ENCODE results near the gene GULP1.
"Not testable (repeated sequence)": the region's sequence is repeated elsewhere in the genome, so short reads cannot be mapped to it uniquely, and the experiment has no call there.

Gene GULP1

DNA sequence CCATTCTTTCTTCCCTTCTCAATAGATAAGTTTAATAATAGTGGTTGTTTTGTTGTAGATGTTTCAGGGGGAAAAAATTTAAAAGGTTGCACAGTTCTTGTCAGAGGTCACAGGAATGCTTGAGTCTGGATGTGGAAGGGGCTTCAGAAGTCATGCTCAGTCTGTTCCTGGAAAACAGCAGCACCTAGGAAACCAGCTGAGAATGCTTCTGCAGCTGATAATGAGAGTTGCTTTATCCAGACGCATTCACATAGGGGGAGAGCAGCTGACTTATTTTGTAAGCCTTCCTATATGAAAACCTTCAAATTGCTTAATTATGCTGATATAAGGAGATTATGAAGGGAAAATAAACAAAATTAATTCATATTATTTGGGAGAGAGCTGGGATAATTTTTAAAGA is 235.5 kb downstream of the GULP1 start:
- DNase-seq (ENCODE audit: low read depth in 2 of 2), result no peak

- no peak for DNase-seq (ENCODE audit: low read depth in 2 of 2)
Observed at GRCh38 chr2:188527581-188527993, 235.9 kb downstream of the GULP1 start.

DNA sequence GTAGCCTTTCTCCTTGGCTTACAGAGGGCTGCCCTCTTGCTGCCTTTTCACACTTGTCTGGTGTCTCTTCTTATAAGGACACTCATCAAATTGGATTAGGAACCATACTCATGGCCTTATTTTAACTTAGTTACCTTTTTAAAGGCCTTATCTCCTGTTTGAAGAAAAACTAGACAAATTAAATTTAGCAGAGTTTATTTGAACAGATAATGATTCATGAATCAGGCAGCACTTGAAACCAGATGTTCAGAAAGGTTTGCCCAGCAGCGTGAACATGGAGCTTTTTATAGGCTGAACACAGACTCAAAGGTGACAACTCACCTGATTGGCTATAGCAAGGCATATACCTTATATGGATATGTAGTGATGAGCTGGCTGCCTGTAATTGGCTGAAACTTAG is 238.0 kb downstream of the GULP1 start:
- DNase-seq (ENCODE audit: low read depth in 2 of 2), result no peak

- no peak for DNase-seq (ENCODE audit: low read depth in 2 of 2)
Observed at GRCh38 chr2:188534875-188535274, 243.2 kb downstream of the GULP1 start.

DNA sequence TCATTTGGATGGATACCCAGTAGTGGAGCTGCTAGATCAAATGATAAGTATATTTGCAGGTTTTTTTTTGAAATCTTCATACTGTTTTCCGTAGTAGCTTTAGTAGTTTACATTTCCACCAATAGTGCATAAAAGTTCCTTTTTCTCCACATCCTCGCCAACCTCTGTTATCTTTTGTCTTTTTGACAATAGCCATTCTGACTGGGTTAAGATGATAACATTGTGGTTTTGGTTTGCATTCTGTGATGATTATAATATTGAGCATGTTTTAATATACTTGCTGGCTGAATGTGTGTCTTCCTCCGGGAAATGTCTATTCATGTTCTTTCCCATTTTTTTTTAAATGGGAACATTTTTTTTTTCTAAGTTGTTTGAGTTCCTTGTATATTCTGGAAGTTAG is 260.0 kb downstream of the GULP1 start:
- no peak for DNase-seq (ENCODE audit: low read depth in 2 of 2)

GRCh38 chr2:188557081-188557480 is 265.4 kb downstream of the GULP1 start:
- no peak for DNase-seq (ENCODE audit: low read depth in 2 of 2)

DNA sequence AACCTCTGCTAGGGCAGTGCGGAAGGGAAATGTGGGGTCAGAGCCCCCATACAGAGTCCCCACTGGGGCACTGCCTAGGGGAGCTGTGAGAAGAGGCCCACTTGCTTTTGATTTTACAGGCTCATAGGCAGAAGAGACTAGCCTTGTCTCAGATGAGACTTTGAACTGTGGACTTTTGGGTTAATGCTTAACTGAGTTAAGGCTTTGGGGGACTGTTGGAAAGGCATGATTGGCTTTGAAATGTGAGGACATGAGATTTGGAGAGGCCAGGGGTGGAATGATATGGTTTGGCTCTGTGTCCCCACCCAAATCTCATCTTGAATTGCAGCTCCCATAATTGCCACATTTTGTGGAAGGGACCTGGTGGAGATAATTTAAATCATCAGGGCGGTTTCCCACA is 267.8 kb downstream of the GULP1 start:
- DNase-seq (ENCODE audit: low read depth in 2 of 2), result not testable (repeated sequence)

DNA sequence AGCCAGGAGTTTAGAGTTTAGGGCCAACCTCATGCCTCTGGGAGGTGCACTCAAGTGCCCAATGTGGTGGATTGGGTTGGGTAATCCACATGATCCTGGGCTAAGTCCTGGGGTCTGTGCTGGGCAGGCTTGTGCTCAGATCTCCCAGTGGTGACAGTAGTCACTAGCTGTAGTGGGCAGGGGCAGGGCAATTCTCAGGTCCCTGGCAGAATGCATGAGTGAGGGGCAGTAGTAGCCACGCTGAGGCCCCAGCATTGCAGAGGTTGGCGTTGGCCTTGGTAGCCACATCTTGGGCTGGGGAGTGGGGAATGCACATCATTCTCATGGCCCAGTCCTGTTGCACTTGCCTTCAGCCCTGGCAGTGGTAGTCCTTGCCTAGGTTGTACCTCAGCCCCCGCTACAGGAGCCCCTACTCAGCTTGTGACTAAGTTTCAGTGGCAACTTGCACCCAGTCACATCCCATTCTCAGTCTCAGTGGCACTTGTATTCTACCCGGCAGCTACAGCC is 269.9 kb downstream of the GULP1 start:
- DNase-seq (ENCODE audit: low read depth in 2 of 2), result no peak

- DNase-seq (ENCODE audit: low read depth in 2 of 2), result no peak
Observed at GRCh38 chr2:188569431-188570165, 277.9 kb downstream of the GULP1 start.

- DNase-seq (ENCODE audit: low read depth in 2 of 2), result no peak
Observed at GRCh38 chr2:188570370-188570769, 278.7 kb downstream of the GULP1 start.

DNA sequence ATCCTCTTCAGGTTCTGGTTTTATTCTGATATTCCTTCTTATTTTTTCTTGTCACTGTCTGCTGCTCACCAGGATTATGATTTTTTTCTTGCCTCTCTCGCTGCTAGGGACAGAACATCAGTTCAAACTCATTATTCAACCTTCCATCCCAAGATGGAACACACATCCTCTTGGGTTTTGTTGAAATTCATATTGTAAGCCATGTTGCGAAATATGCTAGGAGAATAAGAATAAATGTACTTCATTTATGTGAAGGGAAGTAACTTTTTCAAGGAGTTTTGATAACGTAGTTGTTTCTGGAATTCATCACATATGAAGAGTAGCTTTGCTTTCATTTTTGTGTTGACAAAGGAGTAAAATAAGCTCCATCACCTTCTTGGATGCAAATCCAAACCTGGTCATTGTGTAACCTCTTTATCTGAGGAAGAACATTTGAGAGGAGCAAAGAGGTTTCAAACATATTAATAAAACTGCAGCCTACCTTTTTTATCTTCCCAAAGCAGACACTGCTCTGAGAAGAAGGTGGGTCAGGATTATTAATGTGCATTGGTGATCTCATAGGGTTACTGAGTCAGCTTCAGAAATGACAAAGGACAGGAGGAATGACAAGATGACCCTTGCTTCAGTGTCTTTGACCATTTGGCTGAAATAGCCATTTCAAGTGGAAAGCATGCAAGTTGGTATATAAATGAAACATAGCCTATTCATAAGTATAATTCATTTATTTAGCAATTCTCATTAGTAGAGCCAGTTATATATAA is 280.0 kb downstream of the GULP1 start:
- no peak for DNase-seq (ENCODE audit: low read depth in 2 of 2)

DNA sequence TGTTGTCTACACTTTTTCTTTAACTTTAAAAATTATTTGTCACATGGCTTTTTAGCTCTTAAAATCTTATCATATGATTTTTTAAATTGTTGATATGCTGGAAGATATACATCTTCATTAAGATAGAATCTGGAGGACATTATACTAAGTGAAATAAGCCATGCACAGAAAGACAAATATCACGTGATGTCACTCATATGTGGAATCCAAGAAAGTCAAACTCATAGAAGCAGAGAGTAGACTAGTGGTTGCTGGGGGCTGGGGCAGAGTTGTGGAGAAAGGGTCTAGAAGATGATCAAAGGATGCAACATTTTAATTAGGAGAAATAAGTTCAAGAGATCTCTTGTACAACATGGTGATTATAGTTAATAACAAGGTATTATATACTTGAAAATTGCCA is 280.9 kb downstream of the GULP1 start:
- DNase-seq (ENCODE audit: low read depth in 2 of 2), result no peak

DNA sequence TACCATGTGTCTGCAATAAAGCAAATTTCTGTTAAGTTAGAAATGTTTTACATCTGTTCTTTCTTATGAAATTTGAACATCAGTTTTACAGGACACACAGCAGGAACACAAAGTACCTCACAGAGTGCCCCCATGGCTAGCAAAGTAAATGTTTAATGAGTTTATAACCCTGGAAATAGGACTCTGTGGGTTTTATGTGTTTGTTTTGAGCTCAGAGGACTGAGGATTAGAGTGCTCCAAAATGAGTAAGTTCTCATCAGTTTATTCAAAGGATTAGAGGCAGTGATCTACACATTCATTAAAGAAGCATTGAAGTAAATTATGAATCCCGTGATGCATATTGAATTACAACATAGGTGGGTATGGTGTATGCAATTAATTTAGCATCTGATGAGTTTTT is 281.8 kb downstream of the GULP1 start:
- no peak for DNase-seq (ENCODE audit: low read depth in 2 of 2)

GRCh38 chr2:188576006-188576405 is 284.3 kb downstream of the GULP1 start:
- no peak for DNase-seq (ENCODE audit: low read depth in 2 of 2)

DNA sequence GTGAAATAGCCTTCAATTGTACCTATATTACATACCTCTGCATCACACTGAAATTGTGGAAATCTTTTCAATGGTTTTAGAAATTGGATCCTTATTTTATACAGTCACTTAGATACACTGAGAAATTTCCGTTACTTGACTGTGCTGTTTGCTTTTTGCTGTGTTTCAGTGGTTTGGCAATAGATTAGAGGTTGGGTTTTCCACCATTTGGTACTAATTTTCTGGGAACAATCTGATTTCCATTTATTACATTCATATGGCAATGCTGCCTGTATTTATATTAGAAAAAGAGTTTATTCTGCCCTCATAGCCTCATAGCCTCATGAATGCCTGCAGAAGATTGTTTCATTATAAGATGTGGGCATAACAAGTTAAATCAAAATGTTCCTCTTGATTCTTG is 285.0 kb downstream of the GULP1 start:
- DNase-seq (ENCODE audit: low read depth in 2 of 2), result no peak

DNA sequence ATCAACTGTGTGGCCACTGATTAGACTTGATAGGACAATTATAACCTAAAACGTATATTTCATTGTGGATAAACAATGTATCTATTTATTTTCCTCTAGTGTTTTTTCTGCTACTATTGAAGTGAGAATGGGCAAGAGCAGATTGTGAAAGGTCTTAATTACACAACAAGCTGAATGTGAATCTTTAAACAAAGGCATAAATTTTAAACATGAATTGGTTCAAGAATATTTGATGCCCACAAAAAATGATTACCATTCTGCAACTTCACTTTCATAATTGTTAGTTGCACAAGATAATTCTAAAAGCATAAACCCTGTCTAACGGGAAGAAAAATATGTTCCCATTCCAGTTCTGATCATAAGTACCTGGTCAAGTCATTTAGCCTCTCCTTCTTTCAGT is 285.6 kb downstream of the GULP1 start:
- DNase-seq (ENCODE audit: low read depth in 2 of 2), result no peak

DNA sequence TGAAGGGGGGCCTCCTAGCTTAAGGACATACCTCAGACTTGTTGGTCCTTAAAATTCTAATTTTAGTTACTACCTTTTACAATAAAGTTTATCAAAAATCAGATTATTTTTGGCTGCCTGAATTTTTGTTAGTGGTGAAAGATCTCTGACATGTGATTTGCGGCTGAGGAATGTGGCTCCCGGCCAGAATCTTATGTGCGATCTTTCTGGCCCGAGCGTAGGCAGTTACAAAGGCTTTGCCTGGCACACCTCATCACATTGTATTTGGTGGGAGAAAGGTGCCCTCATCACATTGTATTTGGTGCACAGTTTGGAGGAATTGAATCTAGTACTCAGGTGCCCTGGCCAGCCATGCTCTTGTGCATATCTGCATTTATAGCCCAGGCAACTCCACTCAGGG is 289.1 kb downstream of the GULP1 start:
- no peak for DNase-seq (ENCODE audit: low read depth in 2 of 2)

- DNase-seq (ENCODE audit: low read depth in 2 of 2), result no peak
Observed at GRCh38 chr2:188582211-188582610, 290.5 kb downstream of the GULP1 start.

GRCh38 chr2:188588235-188588634 is 296.6 kb downstream of the GULP1 start:
- no peak for DNase-seq (ENCODE audit: low read depth in 2 of 2)

DNA sequence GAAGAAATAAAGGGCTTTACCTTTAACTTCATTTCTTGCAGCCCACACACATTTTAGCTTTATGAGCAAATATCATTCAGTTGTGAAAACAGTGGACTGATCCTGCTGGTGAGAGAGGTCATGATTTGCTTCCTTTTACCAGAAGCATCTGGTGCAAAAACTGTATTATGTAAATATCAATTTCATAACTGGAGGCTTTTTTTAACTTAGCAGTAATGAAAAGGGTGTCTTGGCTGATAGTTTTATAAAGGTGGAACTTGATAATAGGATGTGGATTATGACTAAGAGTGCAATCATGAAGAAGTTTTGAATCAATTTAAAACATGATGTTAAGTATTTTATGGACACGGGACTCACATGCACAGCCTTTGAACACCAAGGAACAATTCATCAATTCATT is 304.4 kb downstream of the GULP1 start:
- DNase-seq (ENCODE audit: low read depth in 2 of 2), result no peak

DNA sequence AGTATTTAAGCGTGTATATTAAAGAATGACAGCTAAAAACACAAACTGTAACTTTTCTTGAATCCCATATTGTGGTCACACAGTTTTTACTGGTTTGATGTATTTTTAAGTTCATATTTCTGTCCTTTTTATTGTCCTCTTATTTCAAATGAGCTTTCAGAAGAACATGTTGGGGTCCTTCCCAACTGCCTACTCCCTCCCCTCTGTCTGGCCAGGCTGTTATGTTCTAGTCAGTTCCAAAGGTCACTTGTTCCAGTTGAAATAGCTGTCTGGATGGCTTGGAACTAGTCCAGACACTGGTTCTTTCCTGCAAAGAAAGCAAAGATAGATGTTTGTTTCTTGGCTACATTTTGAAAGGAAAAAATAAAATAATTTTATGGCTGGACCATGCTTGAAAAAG is 306.9 kb downstream of the GULP1 start:
- no peak for DNase-seq (ENCODE audit: low read depth in 2 of 2)

- DNase-seq (ENCODE audit: low read depth in 2 of 2), result no peak
Observed at GRCh38 chr2:188599140-188599539, 307.5 kb downstream of the GULP1 start.

DNA sequence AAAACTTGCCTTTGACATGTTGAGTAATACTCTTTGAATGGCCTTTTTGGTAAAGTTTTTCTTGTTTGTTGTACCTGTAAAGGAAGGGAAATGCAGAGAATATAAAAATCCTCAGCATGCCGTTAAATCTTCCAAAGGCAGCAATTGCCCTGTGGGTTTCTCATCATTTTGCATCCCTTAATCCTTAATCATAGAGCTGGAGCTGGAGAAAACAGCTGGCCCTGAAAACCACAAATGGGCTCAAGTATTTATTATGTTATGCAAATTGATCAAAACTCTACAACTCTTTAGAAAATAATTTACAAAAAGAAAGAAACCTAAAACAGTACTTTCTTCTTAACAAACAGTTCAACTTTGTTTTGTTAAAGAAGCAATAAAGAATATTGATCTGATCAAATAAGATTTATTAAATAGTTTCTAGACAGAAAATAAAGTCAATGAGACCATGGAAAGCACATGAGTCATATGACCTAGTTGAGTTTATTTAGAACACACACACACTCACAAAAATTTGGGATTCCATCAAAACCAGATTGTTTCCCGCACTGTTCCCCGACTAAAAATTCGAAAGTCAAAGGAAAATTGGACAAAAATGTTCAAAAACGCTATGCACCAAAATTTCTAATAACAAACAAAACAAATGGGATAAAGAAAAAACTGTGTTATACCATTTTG is 309.0 kb downstream of the GULP1 start:
- no peak for DNase-seq (ENCODE audit: low read depth in 2 of 2)

Data from stimulated activated CD8-positive, alpha-beta memory T cell treated with anti-CD3 and anti-CD28 coated beads, Interleukin-2, amount 100 ng/mL, for 48 hours (primary cell).